GM18951 (cell line): ENCODE measurements around the gene SEPTIN1.
A peak's percentile ranks its signal among the peaks of the same experiment; 100 is the strongest.
"Not testable (repeated sequence)": the region's sequence is repeated elsewhere in the genome, so short reads cannot be mapped to it uniquely, and the experiment has no call there.

Experiments
- POLR2A ChIP-seq: IDR thresholded peaks from 4 replicates; pipeline ENCODE4 v1.6.1; 2011; ENCODE audit warnings: mild to moderate bottlenecking; ENCODE audit not compliant: insufficient read length, insufficient read depth; ENCODE audit errors: extremely low read depth
- in situ Hi-C: fragments of 300-500 bp; cut with MboI; formaldehyde crosslinking; loops from one replicate; pipeline ENCODE4 v1.12.0; 2022; ENCODE audit warnings: low sequenced_read_pairs, mixed read lengths, inconsistent platforms; ENCODE audit not compliant: unreplicated experiment

Gene SEPTIN1

DNA sequence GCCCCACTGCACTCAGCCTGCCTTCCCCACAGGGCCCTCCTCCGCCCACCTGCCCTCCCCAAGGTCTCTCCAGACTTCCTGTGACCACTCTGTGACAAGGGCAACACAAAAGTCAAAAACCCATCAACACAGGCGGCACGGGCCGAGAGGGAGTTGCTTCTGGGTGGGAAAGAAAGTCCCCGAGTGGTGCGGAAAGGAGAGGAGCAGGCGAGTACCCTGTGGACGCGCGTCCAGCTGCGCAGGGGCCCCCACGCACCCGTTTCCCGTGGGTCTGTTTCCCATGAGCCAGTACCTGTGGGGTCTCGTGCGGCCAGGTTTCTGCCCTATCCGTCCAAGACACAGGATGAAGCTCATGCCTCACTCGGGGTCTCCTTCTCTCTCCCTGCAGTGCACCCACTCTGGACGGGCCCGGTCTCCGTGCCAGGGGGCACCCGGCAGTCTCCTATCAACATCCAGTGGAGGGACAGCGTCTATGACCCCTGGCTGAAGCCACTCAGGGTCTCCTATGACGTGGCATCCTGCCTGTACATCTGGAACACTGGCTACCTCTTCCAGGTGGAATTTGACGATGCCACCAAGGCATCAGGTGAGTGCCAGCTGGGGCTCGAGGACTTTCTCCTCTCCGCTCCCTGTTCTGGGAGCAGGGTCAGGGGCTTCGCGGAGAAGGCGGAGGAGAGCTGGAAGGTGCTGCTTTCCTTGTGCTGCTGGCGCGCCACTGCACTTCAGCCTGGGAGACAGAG, 39.4 kb downstream of the SEPTIN1 start:
- in situ Hi-C loops, result no loop called here

DNA sequence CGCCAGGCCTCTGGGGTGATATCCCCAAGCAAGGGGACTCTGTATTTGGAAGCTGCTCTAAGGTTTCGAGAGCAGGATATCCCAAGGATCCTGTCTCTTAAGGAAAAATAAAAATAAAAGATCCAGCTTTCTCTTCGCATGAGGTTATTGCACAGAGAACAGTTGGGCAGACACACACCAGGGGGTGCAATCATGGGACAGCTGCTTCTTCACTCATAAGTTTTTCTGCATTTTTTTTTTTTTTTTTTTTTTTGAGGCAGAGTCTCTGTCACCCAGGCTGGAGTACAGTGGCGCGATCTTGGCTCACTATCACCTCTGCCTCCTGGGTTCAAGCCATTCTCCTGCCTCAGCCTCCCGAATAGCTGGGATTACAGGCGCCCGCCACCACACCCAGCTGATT, 40.4 kb downstream of the SEPTIN1 start:
- in situ Hi-C loops, result not testable (repeated sequence)

More for the DNA sequence above, 39.4 kb downstream of the SEPTIN1 start:
- TF ChIP-seq POLR2A, result no peak

DNA sequence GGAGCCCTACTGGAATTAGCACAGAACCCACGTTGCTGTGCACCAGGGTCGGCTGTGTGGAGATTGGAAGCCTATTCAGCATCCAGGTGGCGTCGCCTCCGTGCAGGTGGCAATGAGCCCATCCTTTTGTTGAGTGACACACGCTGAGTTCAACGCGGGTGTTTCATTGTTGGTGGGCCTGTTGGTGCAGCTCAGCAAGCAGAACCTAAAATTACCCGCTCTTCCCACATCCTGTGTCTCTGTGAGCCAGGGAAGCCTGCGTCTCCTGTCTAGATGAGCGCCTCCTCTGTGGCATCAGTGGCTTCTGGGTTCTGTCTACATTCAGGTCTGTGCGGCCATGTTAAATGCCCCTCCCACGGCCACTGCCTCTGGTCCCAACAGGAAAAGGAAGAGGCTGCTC, 41.7 kb downstream of the SEPTIN1 start:
- TF ChIP-seq POLR2A, result no peak
- in situ Hi-C loops, result no loop called here

DNA sequence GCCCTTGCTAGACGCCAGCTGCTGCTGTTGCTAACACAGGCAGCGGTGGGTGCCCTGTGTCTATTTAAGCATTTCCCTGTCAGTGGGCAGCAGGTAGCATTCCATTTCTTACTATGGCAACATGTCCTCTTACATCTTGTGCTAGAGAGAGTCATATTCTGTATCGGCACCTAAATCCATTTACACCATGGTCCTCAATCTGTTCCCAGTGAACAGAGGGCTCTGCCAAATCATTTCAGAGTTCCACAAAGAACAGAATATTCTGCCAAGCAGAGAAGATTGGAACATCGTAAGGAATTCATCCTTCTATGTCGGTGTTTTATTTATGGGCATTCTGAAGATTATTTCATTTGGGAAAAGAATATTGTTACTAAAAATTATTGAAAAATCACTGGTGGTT, 43.6 kb downstream of the SEPTIN1 start:
- in situ Hi-C loops, result not testable (repeated sequence)

DNA sequence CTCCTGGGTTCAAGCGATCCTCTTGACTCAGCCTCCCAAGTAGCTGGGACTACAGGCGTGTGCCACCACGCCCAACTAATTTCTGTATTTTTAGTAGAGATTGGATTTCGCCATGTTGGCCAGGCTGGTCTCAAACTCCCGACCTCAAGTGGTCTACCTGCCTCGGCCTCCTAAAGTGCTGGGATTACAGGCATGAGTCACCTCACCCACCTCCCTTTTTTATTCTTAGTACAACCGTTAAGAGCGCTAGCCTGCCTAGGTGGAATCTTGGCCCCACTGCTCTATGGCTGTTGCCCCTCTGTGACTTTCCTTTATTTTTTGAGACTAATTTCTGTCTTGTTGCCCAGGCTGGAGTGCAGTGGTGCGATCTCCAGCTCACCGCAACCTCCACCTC, 44.4 kb downstream of the SEPTIN1 start:
- in situ Hi-C loops, result not testable (repeated sequence)

DNA sequence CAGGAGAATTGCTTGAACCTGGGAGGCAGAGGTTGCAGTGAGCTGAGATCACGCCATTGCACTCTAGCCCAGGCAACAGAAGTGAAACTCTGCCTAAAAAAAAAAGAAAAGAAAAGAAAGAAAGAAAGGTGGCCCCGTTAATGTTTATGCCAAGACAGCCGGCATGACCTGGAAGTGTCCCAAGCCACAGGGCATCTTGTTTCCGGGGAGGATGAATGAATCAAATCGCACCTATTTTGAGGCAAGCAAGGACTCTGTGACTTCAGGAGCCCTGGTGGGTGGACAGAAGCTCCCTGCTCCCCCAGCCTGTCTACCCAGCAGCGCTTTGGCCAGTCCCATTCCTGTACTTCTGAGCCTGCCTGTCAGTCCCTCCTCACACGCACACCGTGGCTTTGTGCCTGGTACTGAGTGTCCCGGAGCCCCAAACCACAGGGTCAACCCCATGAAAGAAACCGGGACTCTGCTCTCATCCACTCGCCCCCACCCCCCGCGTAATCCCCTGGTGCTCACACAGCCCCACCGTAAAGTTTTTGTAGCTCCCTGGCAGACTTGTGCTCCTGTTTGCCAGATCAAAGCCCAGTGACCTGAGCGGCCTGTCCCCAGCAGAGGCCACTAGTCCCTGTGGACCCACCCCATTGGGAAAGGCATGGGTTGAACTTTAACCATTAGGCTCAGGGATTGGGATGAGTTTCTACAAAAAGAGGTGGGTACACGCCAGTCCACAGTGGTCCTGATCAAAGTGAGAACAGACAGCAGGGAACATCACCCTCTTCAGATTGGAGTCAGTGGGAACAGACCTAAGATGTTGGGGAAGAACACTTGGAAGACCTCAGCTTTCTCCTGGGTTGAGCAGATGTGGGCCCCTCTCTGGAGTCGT, 46.5 kb downstream of the SEPTIN1 start:
- TF ChIP-seq POLR2A, result no peak
- in situ Hi-C loops, result no loop called here

DNA sequence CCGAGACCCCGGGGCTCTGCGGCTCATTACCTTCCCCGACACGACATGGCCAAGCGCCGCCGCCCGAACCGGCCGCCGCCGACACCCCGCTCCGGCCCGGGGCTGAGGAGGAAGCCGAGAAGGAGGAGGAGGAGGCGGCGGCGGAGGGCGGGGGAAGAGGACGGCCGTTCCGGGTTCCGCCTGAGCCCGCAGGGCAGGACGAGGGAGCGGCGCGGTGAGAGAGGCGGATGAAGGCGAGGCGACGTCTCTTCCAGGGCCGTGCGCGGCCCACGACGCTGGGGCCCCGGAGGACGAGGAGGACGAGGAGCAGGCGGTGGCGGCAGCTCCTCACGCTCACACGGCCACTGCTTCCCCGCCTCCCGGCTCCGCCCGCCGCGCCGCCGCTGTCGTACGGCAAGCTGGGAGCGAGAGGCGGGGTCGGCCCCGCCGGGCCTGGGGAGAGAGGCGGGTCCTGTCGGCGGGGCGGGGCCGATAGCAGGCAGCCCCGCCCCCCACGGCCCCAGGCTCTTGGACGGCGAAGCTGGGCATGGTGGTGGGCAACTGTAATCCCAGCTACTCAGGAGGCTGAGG, 47.2 kb downstream of the SEPTIN1 start:
- in situ Hi-C loops, result not testable (repeated sequence)
- TF ChIP-seq POLR2A, result peak; percentile 72

DNA sequence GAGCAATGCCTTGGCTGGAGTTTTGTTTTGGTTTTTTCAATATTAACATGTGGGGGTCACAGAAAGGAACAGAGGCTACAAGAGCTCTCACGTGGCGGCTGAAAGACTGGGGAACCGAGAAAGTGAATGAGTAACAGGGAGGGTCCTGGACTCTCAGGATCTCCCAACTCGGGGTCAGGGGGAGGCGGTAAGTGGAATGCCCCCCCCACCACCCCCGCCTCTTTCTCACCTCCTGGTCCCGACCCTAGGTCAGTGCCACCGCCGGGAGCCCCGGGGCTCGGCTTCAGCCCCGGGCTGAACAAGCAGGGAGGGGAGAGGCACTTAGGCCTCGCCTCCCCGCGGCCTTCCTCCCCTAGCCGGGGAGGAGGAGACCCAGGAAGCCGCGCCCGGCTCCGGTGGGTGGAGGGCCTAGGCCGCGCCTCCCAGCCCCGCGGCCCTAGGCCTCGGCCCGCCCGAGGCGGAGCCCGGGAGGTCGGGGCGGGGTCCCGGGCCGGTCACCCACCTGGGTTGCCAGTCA, 47.8 kb downstream of the SEPTIN1 start:
- in situ Hi-C loops, result not testable (repeated sequence)

More for the DNA sequence above, 47.8 kb downstream of the SEPTIN1 start:
- peak; percentile 5 for TF ChIP-seq POLR2A
